Measurements from ENCODE around the gene NT5DC2.

NT5DC2 gene

DNA sequence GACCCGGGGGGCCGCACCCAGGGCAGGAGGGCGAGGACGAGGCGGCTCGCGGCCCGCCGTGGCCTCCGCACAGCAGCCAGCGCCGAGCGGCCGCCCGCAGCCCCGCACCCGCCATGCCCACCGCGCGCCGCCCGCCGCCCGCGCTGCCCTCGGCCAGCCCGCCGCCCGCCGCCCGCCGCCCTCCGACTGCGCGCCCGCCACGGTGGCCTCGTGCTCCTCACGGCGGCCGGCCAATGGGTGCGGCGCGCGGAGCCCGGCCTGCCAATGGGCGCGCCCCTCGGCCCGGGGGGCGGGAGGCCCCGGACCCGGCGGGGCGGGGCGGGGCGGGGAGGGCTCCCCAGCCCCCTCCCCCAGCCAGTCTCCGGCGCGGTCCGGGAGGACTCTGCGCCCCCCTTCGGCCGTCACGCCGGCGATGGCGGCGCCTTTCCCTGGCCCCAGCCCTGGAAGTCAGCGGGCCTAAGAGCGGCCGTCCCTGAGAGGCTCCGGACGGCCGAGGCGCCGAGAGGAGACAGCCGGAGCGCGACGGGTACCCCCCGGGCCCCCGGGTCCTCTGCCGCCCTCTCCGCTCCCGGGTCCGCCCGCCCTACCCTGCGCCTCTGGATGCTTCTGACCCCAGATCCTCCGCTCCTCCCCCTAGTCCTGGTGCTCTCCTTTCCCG, at the start of gene NT5DC2:
Gene NT5DC2 (minus strand): TSS at position 235 of the 658 bp plus-strand sequence. CDS start 120 bp downstream, at position 115.
- DNase-seq, result no peak

DNA sequence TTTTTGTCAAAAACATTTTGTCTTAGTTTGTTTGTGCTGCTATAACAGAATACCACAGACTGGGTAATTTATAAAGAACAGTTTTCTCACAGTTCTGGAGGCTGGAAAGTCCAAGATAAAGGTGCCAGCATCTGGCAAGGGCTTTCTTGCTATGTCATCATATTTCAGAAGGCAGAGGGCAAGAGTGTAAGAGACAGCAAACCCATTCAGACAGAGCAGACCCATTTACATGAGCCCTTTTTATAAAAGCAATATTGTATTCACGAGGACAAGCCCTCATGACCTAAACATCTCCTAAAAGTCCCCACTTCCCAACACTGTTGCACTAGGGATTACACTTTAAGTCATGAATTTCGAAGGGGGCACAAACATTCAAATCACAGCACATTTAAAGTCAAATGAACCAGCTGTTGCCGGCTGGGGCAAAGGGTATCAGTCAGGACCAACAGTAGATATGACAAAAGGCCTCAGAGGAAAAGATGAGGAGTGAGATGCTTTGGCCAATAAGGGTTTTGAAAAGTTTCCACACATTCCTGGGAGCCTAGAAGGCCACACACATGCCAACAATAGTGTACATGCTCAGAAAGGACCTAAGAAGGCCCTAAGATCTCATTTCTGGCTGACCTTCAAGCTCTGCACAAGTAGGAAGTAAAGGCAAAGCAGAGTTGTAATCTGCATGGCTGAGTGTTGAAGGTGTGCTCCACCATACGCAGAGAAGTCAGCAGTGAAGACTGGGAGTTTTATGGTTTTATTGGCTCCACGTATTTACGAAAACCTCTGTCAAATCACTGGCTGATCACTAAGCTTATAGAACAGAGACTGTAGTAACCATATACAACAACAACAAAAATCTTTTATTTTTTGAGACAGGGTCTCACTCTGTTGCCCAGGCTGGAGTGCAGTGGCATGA, 40.7 kb upstream of the NT5DC2 start:
- no peak for DNase-seq

DNA sequence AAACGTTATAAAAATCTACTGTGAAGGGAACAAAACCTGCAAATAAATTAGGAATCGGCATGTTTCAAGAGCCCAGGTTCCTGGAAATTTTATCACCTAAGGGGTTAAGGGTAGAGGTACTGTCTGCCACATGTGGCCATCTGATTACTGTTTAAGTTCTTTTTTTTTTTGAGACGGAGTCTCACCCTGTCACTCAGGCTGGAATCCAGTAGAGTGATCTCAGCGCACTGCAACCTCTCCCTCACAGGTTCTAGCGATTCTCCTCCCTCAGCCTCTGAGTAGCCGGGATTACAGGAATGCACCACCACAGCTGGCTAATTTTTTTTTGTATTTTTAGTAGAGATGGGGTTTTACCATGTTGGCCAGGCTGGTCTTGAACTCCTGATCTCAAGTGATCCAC, 38.6 kb upstream of the NT5DC2 start:
- no peak for DNase-seq

DNA sequence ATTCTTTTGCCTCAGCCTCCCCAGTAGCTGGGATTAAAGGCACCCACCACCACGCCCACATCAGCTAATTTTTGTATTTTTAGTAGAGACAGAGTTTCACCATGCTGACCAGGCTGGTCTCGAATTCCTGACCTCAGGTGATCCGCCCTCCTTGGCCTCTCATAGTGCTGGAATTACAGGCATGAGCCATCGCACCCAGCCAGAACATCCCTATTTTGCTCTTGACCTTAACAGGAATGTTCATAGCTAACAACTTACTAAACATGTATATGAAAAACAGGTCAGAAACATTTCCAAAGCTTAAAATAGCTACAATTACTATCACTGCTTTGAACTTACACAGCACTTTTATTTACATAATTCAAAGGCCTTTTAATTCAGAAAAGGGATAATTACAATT, 36.4 kb upstream of the NT5DC2 start:
- DNase-seq, result no peak

DNA sequence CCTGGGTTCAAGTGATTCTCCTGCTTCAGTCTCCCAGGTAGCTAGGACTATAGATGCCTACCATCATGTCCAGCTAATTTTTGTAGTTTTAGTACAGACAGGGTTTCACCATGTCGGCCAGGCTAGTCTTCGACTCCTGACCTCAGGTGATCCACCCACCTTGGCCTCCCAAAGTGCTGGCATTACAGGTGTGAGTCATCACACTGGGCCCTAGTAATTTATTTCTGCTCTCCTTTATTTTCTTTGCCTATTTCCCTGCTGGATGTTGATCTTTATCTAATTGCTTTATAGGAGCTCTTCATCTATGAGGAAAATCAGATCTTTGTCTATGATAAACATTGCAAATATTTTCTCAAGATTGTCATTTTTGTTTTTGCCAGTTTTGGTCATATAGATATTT, 34.4 kb upstream of the NT5DC2 start:
- DNase-seq, result no peak

DNA sequence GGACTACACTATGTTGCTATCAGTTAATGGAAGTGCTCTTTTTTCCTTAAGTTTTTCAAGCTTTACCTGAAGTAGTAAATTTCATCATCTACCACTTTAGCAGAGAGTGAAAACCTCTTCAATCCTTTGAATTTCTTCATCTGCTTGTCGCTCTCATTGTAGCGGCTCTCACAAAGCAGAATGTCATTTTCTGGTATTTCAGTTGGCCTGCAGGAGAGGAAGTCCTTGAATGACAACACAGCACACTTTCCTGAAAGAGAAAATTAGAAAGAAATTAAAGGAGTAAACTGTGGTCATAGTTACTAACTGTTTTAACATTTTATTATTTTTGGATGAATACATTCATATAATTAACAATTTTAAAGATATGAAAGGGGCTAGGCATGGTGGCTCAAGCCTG, 30.3 kb upstream of the NT5DC2 start:
- DNase-seq, result no peak

DNA sequence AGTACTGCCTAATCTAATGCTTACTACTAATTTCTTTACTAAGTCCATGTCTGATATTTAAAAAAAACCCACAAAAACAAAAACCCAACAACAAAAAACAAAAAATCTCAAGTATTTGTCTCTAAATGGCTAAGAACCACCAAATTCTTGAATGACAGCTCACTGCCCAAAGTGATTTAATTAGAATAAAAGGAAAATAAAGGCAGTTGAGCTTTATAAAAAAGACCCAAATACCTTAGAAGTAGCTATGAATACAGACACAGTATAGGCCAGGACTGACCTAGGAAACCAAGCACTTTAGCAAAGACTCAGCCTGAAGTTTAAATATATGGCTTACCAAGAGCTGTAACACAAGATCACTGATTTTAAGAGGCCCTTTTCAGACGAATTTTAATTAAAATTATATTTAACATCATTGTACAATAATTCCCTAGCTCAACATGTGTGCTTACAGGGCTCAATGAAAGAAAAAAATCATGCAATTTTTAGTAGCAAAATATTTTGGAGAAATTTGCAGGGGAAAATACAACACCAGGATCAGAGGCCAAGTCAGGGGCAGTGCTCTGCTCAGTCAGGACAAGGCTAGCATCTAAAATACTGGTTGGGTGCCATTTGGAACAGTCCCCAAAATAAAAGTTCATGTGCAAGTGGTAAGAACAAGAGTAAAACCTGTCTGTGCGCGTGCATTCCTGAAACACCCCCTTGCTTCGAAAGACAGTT, 27.5 kb upstream of the NT5DC2 start:
- no peak for DNase-seq

DNA sequence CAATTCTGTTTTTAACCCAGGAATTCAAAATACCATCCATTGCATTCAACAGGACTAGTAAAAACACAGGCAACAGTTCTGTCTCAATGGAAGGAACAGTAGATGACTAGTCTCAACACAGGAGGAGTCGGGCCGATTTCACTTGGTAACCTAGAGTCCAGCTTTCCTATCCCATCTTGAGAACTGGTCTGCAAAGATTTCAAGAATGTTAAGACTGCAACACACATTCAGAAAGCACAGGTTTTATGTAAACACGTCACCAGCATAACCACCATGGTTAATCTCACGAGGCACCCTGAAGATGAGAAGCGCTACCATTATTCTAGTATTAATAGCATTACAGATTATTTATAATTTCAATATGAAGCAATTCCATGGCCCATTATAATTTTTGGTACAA, 24.8 kb upstream of the NT5DC2 start:
- no peak for DNase-seq

DNA sequence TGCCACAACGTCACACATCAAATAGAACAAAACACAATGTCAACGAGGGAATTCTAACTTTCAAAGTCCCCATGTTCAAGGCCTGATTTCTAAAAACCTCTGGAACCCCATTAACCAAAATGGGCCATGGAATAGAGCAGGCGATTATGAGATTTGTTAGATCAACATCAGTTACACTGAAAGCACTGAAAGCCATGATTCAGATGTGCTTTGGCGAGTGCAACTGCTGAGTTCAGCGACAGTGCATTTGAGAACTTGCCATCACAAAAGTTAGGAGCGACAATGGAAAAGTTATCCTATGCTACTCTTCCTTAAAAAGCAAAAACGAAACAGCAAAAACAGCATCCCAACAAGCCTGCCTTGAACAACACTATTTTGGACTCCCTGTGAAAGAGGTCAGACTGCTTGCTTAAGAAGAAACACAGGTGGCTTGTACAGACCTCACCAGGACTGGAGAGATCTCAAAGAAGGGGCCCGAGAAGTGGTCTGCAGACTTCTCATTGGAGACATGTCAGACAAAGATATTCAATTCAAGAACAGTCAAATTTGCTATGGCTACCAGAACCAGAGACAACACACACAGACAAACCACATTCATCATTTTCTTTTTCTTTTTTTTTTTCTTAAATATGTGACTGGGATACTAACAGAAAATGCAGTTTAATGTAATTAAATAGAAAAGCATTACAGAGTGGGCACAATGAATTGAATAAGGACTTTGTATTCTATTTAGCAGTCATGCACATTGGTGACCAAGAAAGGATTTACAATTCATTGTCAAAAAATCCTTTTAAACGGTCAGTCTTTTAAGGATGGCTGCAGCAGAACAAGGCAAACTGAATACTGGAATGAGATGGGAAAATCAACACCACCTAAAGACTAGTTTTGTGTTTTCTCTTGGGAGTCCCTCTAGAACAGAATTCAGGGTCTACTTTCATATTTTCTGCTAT, 23.6 kb upstream of the NT5DC2 start:
- DNase-seq, result no peak

DNA sequence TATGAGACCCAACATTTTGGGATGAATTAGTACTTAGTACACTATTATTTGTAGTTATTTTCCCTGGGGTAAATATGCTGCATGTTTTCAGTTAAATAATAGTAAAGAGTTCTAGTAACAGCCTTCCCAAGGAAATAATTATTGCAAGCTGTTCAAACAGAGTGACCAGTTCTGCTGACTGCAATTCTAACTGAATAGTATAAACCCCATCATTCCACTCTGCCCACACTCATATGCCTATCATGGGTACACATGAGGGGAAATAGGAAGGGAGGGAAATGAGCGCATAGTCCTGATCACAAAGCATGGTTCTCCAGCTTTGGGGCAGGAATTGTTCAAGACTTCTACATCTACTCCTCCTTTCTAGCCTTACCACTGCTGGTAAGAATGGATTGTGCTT, 21.4 kb upstream of the NT5DC2 start:
- no peak for DNase-seq

DNA sequence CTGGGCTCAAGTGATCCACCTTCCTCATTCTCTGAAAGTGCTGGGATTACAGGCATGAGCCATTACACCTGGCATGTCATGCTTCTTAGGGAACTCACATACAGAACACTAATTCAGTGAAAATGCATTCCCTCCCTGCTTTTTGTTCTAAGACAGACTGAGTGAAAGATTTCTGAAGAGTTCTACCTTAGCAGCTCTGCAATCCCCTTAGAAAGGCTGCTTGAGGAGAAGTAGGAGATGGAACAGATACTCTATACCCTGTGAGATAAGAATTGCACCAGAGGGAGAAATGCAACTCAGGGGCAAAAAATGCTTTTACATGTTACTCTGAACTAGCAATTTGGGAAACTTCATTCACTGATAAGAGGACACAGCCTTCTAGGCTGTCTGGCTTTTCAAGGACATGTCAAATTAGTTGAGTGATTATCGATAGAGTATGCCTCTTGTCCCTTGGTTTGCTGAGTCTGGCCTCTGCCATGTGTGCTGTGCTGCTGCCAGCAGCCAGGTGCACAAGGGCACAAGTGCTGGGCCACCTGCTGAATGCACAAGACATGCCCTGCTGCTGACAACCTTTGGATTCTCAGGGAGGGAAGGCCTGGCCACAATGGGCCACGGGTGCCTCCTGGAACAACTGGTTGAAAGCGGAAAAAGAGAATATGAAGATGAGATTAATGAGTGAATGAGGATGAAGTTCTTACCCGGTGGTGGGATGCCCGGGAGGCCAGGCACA, 20.5 kb upstream of the NT5DC2 start:
- no peak for DNase-seq

DNA sequence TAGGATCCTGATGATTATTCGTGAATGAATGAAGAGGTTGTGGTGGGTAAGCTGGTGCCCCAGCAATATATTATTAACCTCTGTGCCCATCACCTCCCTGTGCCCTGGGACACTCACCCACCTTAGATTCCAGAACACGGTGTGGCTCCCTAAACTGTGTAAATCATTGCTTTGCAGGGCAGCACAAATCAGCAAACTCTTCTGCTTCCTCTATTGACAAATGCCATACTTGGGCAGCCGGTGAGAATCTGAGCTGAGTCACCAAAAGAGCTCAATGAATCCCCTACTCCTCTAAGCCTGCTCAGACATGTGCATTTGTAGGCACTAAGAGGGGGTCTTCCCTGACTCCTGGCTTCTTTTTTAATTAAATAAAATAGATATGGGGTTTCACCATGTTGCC, 18.4 kb upstream of the NT5DC2 start:
- no peak for DNase-seq

DNA sequence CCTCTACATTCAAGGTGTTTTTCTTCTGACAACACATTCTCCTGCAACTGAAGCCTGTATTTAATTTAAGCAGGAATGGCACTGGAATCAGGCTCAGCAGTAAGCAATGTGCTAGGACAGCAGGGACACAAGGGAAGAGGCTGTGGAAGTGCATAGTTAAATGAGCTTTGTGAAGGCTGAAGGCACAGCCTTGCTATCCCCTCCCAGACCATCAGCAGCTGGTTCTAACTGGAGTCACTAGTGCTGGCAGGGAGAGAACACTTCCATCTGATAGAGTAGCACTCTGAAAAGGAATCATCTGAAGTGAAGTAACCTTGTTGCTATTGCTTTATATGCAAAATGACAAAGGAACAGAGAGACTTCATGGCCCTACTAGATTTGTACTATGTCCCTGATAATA, 17.5 kb upstream of the NT5DC2 start:
- no peak for DNase-seq

DNA sequence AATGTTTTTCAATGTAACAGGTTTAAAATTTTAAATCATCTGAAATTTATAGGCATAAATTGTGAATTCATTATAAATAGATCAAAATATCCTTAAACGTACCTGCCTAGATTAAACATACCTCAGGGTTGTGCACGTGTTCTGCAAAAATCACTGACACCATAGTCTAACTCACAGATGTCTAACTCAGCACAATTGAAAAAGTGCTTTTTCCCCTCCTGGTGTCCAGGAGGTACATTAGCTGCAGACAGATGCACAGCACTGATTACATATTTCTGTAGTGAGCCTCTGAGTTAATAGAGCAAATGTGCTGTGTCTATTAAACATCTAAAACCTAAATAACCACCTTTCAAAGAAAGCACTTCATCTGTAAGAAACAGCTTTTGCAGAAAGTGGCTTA, 13.5 kb upstream of the NT5DC2 start:
- no peak for DNase-seq

DNA sequence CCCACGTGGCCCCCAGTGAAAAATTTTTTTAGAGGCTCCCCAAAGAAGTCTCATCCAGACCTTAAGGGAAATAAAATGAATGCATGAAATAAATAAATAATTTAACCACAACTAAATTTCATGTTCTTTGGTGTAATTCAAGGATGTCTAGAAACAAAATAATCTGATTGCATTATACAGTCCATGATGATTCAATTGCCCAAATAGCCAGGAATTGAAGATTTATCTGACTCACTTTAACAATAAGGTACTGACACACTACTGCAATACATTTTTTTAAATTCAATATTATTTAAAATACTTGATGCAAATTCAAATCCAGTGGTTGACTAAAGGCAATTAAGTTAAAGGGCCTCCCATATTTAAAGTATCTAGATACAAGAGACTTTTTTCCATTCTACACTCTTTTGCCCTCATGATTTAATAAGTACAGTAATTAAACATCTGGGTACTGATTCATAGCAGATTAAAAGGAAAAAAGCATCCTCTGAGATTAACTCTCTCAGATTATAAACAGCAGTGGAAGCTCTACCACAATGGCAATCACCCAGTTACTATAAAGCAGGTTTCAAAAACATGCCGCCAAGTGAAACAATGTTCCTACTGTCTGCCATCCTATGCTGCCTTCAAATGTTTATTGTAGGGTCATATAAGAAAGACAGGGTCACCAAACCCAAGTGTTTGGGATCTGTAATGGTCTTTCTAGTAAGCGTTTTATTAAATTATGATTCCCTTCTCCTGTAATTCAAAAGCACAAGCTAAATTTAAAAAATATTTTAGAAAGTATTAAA, 12.6 kb upstream of the NT5DC2 start:
- DNase-seq, result no peak

DNA sequence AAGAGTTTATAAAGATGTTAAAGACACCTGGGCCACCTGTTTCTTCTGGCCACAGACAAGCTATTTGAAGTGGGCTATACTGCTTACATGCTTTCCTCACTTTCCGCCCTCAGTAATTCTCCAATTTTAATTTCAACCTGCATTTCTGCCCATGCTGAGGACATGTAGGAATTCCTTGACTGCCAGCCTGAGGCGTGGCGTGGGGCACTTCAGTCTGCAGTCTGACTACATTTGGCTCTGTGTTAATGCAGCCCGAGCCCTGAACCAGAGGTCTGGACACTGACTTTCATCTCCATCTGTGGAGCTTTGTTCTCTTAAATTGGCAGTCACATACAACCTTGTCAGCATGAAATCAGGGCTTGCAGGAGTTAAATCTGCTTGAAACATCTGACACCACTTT, 11.3 kb upstream of the NT5DC2 start:
- DNase-seq, result no peak

DNA sequence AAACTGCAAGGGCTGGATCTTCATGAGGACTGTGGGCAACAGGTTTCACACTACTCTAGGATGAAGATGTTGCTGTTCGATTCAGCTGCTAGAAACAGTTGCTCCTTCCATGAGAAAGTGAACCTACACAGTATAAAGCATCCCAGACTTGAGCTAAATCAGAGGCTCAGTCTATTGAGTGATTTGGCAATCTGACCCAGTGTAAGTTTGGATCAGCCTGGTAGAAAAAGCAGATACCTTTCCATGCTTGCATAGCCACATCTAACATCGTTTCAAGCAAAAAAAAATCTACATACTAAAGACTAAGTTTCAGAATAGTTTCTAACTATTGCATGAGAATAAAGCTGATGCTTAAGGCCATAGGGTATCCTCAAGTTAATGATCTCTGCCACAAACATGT, 7.4 kb upstream of the NT5DC2 start:
- no peak for DNase-seq

DNA sequence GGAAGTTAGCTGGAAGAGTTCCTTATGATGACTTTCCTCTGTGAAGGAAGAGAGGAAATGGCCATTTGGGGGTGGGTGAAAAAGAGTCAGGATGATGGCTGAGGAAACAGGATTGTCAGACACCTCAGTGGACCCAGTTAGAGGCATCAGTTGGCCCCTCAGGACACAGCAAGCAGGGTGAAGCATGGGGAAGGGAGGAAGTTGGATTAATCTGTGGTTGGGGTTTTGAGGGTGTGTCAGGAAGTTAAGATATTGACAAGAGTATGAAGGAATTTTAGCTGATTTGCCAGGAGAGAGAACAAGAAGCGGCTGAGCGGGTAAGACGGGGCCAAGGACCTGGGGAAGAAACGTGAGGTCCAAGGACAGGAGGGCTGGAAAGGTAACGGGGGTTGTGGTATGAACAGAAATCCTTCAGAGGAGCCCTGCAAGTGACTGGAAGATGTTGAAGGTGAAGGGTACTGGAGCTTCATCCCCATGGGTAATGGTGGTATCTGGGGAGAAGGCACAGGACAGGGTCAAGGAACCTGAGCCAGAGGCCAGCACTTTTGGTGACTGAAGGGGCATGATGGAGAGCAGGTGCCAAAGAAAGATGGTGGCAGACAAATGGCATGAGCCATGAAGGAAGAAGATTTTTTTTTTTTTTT, 5.5 kb upstream of the NT5DC2 start:
- no peak for DNase-seq

DNA sequence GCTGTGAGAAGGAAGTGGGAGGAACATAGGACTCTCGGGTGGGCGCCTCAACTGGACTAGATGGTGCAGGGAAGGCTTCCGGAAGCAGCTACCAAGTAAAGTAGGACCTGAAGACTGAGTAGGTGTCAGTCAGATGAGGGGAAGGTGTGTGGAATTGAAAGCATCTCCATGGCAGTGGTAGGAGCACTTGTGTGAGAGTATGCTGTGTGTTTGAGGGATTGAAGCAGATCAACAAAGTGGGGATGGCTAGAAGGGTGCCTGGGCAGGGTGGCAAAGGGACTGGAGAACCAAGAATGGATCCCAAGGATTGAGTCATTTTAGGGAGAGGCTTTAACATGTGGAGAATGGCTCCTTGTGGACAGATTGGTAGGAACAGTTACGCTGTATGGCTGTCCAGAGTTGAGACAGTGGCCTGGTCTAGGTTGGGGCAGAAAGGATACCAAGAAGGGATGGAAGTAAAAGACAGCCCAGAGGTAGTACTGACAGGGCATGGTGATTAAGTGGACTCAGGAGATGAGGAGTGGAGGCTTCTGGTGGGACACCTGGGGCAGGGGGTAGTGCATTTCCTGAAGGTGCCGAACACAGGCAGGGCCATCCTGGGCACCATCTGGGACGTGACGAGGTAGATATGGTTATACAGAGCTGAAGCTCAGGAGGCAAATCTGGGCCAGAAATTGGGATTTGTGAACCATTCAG, 4.2 kb upstream of the NT5DC2 start:
- DNase-seq, result no peak

DNA sequence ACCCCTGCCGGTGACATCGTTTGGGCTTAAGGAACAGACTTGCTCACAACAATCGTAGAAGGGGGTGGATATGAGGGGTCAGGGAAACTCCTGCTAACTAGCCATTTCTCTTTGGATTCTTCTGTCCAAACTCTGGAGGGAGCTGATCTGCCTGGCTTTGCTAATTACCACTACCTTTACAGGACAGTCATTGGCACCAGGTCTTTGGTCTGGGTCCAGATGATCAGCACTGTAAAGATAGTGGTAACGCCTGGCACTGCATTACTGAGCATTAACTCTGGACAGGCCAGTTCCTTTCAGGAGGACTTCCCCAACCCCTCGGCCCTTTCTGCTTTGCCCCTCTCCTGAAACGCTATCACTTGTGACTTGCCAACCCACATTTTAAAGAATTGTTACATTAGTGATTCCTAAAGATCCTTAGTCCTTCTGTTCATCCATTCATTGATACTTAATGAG, 3.5 kb upstream of the NT5DC2 start:
- DNase-seq, result no peak
